Fibroblast of lung (primary cell): Measurements from ENCODE around the gene NRG2. TPM values are rescaled to one million over a fixed set of nuclear protein-coding genes. Genes with fewer than 3 reads are reported as not detected.

ENCODE experiments used
- DNase-seq, 2 donors: peaks; one replicate each; pipeline versions ENCODE4 v3.0.0 to v3.0.0-alpha.2; 2010; ENCODE audit warnings: low read depth in 2 of 2
- H2AFZ ChIP-seq: 2 replicates; pipeline ENCODE4 v1.5.1; 2012; ENCODE audit warnings: low read length, control low read depth, inconsistent platforms
- H3K27ac ChIP-seq: 2 replicates; pipeline ENCODE4 v1.5.1; 2011; ENCODE audit warnings: low read length, control low read depth; ENCODE audit not compliant: insufficient read depth
- H3K27me3 ChIP-seq: 2 replicates; pipeline ENCODE4 v1.5.1; 2011; ENCODE audit warnings: mild to moderate bottlenecking, low read length; ENCODE audit not compliant: control insufficient read depth, insufficient read depth
- H3K36me3 ChIP-seq: 2 replicates; pipeline ENCODE4 v1.5.1; 2011; ENCODE audit warnings: low read length; ENCODE audit not compliant: control insufficient read depth, insufficient read depth
- H3K4me1 ChIP-seq: 2 replicates; pipeline ENCODE4 v1.5.1; 2011; ENCODE audit warnings: low read length; ENCODE audit not compliant: control insufficient read depth, insufficient read depth; ENCODE audit errors: extremely low read depth
- H3K4me2 ChIP-seq: 2 replicates; pipeline ENCODE4 v1.5.1; 2011; ENCODE audit warnings: low read length, control low read depth; ENCODE audit not compliant: insufficient read depth; ENCODE audit errors: extremely low read depth
- H3K4me3 ChIP-seq, 4 experiments: fragments of 200-600 bp in 1 of 4; sonication (generic) in 1 of 4; replicated peaks in 1 of 4; 2 replicates each; pipeline ENCODE4 v1.5.1; 2011 to 2016; ENCODE audit warnings: low read length in 4 of 4, low read depth in 3 of 4, mild to moderate bottlenecking in 3 of 4, control low read depth in 2 of 4, inconsistent platforms in 1 of 4, mixed read lengths in 1 of 4; ENCODE audit not compliant: insufficient read depth in 1 of 4; ENCODE audit errors: control extremely low read depth in 1 of 4
- H3K79me2 ChIP-seq: 2 replicates; pipeline ENCODE4 v1.5.1; 2012; ENCODE audit warnings: mild to moderate bottlenecking, low read length, inconsistent platforms; ENCODE audit not compliant: control insufficient read depth, insufficient read depth
- H3K9ac ChIP-seq: 2 replicates; pipeline ENCODE4 v1.5.1; 2011; ENCODE audit warnings: mild to moderate bottlenecking, low read length, control low read depth; ENCODE audit not compliant: insufficient read depth
- H3K9me3 ChIP-seq: 2 replicates; pipeline ENCODE4 v1.5.1; 2012; ENCODE audit warnings: low read depth, low read length; ENCODE audit not compliant: control insufficient read depth, insufficient read depth
- H4K20me1 ChIP-seq: 2 replicates; pipeline ENCODE4 v1.5.1; 2011; ENCODE audit warnings: low read length; ENCODE audit not compliant: control insufficient read depth, insufficient read depth; ENCODE audit errors: extremely low read depth
- CTCF ChIP-seq, 2 donors: IDR thresholded peaks in 1 of 2; conservative IDR thresholded peaks in 1 of 2; 1 replicate in 1 of 2; 2 replicates in 1 of 2; pipeline ENCODE4 v1.5.1; 2011 to 2012; ENCODE audit warnings: low read length in 2 of 2, control low read depth in 1 of 2, inconsistent platforms in 1 of 2, low read depth in 1 of 2, mild to moderate bottlenecking in 1 of 2
- EZH2 ChIP-seq: IDR thresholded peaks from 2 replicates; pipeline ENCODE4 v1.5.1; 2012; ENCODE audit warnings: low read length, control low read depth, mild to moderate bottlenecking; ENCODE audit errors: missing control alignments
- polyA minus RNA-seq: library from RNA; depleted of rRNA, polyadenylated mRNA; stranded (reverse); fragments of >200 nt; gene quantifications from 2 replicates; pipeline ENCODE4 v1.2.3, GENCODE V29; 2011; ENCODE audit warnings: low replicate concordance
- polyA plus RNA-seq, 2 donors: library from polyadenylated mRNA; depleted of rRNA in 1 of 2; stranded (reverse) in 1 of 2; unstranded in 1 of 2; fragments of >200 nt; gene quantifications; 2 replicates each; pipeline ENCODE4 v1.2.1, GENCODE V29; 2011 to 2012; ENCODE audit warnings: missing spikeins in 1 of 2
- total RNA-seq: library from RNA; depleted of rRNA; stranded (reverse); fragments of >200 nt; gene quantifications from 2 replicates; pipeline ENCODE4 v1.2.1, GENCODE V29; 2014

Gene NRG2
- total RNA-seq (0.51 and 1.3 TPM in 2 replicates), polyA plus RNA-seq (0.28 and 0.36 TPM in 2 replicates), polyA minus RNA-seq (not detected in 2 replicates)
- 0.05 and 0.38 TPM in 2 replicates for polyA plus RNA-seq (2012)

GRCh38 chr5:140042643-140043507, at the start of gene NRG2:
NRG2 (minus strand) TSS chr5:140043299.
- peak within 1 kb of the TSS; percentile 17 for H3K9ac ChIP-seq
- peak; percentile 30 to 43 for DNase-seq
- TF ChIP-seq EZH2 (no peak), CTCF (conservative IDR thresholded peaks at IDR 0.05 in 1 of 2, IDR thresholded peaks at IDR 0.05 in 1 of 2; ENCODE audit: low read depth in 1 of 2, low read length in 2 of 2) (peak; percentile 40 to 53)

GRCh38 chr5:140090251-140090650, 47.2 kb upstream of the NRG2 start:
- Histone ChIP-seq H3K79me2 (no peaks in the 10 kb centered on the region), H3K4me3 (no peak overlapping the region), H2AFZ (no peak overlapping the region), H3K9ac (no peak overlapping the region), H3K4me1 (no peaks in the 10 kb centered on the region), H3K9me3 (no peaks in the 10 kb centered on the region), H3K36me3 (no peaks in the 10 kb centered on the region), H4K20me1 (no peaks in the 10 kb centered on the region), H3K27me3 (no peaks in the 10 kb centered on the region), H3K27ac (no peak overlapping the region), H3K4me2 (no peak overlapping the region)
- DNase-seq, result no peak
- no peak for TF ChIP-seq CTCF (conservative IDR thresholded peaks at IDR 0.05 in 1 of 2, IDR thresholded peaks at IDR 0.05 in 1 of 2; ENCODE audit: low read depth in 1 of 2, low read length in 2 of 2)
- no peak for TF ChIP-seq EZH2

More at GRCh38 chr5:140042643-140043507, at the start of gene NRG2:
- Histone ChIP-seq H3K27ac (no peak within 1 kb of the TSS), H3K9me3 (no peaks in the 10 kb centered on the region), H3K4me2 (peak within 1 kb of the TSS; percentile 93), H3K27me3 (peaks cover 5% of the 10 kb centered on the region), H2AFZ (peak within 1 kb of the TSS; percentile 57), H3K4me1 (no peaks in the 10 kb centered on the region), H3K79me2 (no peaks in the 10 kb centered on the region), H4K20me1 (no peaks in the 10 kb centered on the region), H3K36me3 (no peaks in the 10 kb centered on the region), H3K4me3 (peak within 1 kb of the TSS; percentile 45 to 68 (median 64))

GRCh38 chr5:140084541-140084940, 41.4 kb upstream of the NRG2 start:
- no peaks in the 10 kb centered on the region for H3K9me3 ChIP-seq
- TF ChIP-seq EZH2, result no peak
- no peak for TF ChIP-seq CTCF (conservative IDR thresholded peaks at IDR 0.05 in 1 of 2, IDR thresholded peaks at IDR 0.05 in 1 of 2; ENCODE audit: low read depth in 1 of 2, low read length in 2 of 2)
- no peak overlapping the region for H3K4me3 ChIP-seq
- no peaks in the 10 kb centered on the region for H4K20me1 ChIP-seq
- H3K4me2 ChIP-seq, result no peak overlapping the region
- peak in 1 of 2 donors; percentile 2 for DNase-seq
- no peaks in the 10 kb centered on the region for H3K79me2 ChIP-seq
- H3K9ac ChIP-seq, result no peak overlapping the region
- no peaks in the 10 kb centered on the region for H3K36me3 ChIP-seq
- H3K4me1 ChIP-seq, result no peaks in the 10 kb centered on the region
- H3K27me3 ChIP-seq, result peaks cover 25% of the 10 kb centered on the region
- no peak overlapping the region for H3K27ac ChIP-seq
- no peak overlapping the region for H2AFZ ChIP-seq
